RPMI7951 (cell line): ENCODE data around the gene CINP. TPM values are rescaled to one million over a fixed set of nuclear protein-coding genes. Genes with fewer than 3 reads are reported as not detected.
"Not testable (repeated sequence)": the region's sequence is repeated elsewhere in the genome, so short reads cannot be mapped to it uniquely, and the experiment has no call there.

Experiments used
- DNase-seq: peaks from one replicate; pipeline ENCODE4 v3.0.0-alpha.2; 2012; ENCODE audit warnings: low read depth
- total RNA-seq: library from RNA; depleted of rRNA; stranded (reverse); fragments of >200 nt; shearing (Covaris generic); gene quantifications from 2 replicates; pipeline ENCODE4 v1.2.3, GENCODE V29; 2014; rRNA removed

The CINP gene
- total RNA-seq, 1 experiment from 2014 or later: 59.1 TPM

- no peak for DNase-seq
These were observed 41.8 kb downstream of the CINP start for GRCh38 chr14:102320671-102321455.

- peak; percentile 39 for DNase-seq
These were observed 42.5 kb downstream of the CINP start for GRCh38 chr14:102320033-102320660.

- DNase-seq: peak; percentile 82
These were observed 43.2 kb downstream of the CINP start, which contains the start of gene ZNF839 for GRCh38 chr14:102319351-102320032. ZNF839 (plus strand) TSS chr14:102319746; CDS start chr14:102319766, 20 bp downstream.

GRCh38 chr14:102318781-102319276 is 43.9 kb downstream of the CINP start:
- no peak for DNase-seq

GRCh38 chr14:102317564-102318248 is 45.0 kb downstream of the CINP start:
- peak; percentile 70 for DNase-seq

- DNase-seq: peak; percentile 88
These were observed 45.7 kb downstream of the CINP start for GRCh38 chr14:102316743-102317563.

- peak; percentile 72 for DNase-seq
These were observed 46.4 kb downstream of the CINP start for GRCh38 chr14:102316338-102316742.

- no peak for DNase-seq
These were observed 47.6 kb downstream of the CINP start for GRCh38 chr14:102315121-102315520.

- DNase-seq: peak; percentile 76
These were observed 48.3 kb downstream of the CINP start for GRCh38 chr14:102314242-102315011.

GRCh38 chr14:102304611-102305506 is 57.8 kb downstream of the CINP start, which contains the start of gene MOK:
MOK (minus strand) TSS chr14:102305164; CDS start chr14:102304968, 196 bp downstream.
- DNase-seq: peak; percentile 92

GRCh38 chr14:102303664-102304063 is 59.0 kb downstream of the CINP start:
- no peak for DNase-seq

GRCh38 chr14:102298303-102299070 is 64.2 kb downstream of the CINP start:
- not testable (repeated sequence) for DNase-seq

Other genes with a start within 250 kb of the CINP start
- 11.4 and 16.0 TPM in 2 replicates for gene WDR20, start 223.0 kb downstream of the CINP start, total RNA-seq
- 32.8 and 38.4 TPM in 2 replicates for gene MOK, start 57.7 kb downstream of the CINP start, total RNA-seq
- gene ZNF839, start 43.1 kb downstream of the CINP start, total RNA-seq: 2.3 and 4.0 TPM in 2 replicates
- gene TECPR2, start 51 bp upstream of the CINP start, total RNA-seq: 5.0 TPM in 2 replicates
- gene ANKRD9, start 146.9 kb upstream of the CINP start, total RNA-seq: 6.8 and 14.0 TPM in 2 replicates
- gene RCOR1, start 229.8 kb upstream of the CINP start, total RNA-seq: 10.7 and 12.1 TPM in 2 replicates